Measurements from ENCODE around the gene STEAP4.
"Not testable (repeated sequence)": the region's sequence is repeated elsewhere in the genome, so short reads cannot be mapped to it uniquely, and the experiment has no call there.

The STEAP4 gene

GRCh38 chr7:88311675-88312036, 5.0 kb upstream of the STEAP4 start:
- no peak for DNase-seq

DNA sequence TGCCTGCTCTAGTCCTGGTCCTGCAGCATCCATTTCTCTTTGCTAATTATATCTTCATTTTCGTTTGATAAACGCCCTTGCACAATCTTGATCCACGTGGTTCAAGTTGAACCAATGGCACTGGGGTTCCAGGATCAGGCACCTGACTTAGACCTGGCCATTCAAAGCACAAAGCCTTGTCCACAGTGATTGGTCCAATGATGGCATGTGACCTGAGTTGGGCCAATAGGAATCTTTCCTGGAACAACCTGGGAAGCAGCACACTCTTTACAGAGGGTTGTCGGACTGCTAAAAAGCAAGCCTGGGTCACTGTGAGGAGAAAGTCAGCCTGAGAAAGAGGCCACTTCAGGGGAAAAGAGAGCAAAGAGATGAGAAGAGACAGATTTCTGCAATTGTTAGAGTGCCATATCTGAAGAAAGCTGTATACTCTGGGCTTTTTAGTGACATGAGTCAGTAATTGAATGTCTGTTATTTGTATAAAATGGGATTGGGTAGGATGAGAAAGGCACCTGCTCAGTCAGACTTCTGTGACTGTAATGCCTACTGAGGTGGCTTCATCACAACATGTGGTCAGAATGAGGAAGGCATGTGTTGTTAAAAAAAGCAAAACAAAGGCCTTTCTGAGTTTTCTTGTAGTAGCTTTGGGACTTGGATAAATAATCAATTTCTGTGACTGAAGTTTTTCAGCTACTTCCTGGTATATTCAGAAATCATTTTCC, 4.4 kb upstream of the STEAP4 start:
- no peak for DNase-seq

- no peak for DNase-seq
These were observed 3.1 kb upstream of the STEAP4 start for GRCh38 chr7:88309819-88310218.

DNA sequence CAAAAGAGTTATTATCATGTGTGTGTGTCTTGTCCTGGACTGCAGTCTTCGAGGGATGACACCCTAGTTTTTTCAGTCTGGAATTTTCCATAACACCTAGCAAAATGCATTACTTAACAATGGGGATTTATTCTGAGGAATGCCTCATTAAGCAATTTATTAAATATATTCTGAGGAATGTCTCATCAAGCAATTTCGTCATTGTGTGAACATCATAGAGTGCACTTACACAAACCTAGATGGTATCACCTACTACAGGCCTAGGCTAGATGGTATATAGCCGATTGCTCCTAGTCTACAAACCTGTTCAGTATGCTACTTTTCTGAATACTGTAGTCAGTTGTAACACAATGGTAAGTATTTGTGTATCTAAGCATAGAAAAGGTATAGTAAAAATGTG, 1.1 kb upstream of the STEAP4 start:
- DNase-seq: no peak

- DNase-seq: no peak
These were observed 718 bp upstream of the STEAP4 start for GRCh38 chr7:88307412-88307811.

- DNase-seq: no peak
These were observed 1.6 kb downstream of the STEAP4 start for GRCh38 chr7:88305044-88305443.

DNA sequence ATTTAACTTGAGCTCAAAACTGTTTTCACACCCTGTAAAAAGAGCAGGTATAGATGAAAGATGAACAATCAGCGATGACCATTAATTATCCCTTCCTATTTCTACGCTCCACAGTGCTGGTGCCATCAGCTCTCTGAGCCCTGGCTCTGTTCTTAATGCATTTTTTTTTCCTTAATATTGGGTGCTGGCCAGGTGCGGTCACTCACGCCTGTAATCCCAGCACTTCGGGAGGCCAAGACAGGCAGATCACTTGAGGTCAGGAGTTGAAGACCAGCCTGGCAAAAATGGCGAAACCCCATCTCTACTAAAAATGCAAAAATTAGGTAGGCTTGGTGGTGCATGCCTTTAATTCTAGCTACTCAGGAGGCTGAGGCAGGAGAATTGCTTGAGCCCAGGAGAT, 4.2 kb downstream of the STEAP4 start:
- no peak for DNase-seq

DNA sequence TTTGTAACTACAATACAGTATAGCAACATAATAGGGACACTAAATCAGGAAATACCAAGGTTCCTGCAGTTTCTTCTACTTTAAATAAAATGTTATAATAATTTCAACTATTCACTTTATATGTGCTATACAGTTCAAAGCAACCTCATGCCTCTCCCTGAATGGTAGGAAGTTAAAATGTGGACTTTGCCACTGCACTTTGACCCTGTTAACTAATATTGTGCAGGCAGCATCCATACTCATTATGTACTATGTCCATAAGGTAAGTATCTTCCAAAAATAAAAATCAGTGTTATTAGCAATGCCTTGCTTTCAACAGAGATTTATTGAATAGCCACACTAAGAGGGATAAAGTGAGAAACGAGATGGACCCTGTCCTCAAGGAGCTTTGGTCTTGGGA, 4.8 kb downstream of the STEAP4 start:
- no peak for DNase-seq

- DNase-seq: no peak
These were observed 6.2 kb downstream of the STEAP4 start for GRCh38 chr7:88300401-88300945.

DNA sequence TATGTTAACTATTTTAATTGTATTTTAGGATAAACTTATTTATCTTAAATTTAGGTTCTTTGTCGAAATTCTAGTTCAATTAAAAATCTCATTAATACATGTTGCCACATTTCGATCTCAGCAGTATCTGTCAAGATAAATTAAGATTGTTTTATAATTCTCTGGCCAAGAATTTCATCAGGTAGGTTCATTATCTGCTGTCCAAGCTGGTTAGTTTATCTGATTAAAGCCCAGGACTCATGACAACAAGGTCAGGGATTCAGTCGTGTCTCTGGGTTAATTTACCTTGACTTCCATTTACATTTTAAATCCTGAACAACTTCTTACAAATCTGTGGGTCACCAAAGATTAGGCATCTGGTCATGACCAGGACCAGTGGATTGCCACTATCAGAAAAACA, 7.6 kb downstream of the STEAP4 start:
- DNase-seq: no peak

DNA sequence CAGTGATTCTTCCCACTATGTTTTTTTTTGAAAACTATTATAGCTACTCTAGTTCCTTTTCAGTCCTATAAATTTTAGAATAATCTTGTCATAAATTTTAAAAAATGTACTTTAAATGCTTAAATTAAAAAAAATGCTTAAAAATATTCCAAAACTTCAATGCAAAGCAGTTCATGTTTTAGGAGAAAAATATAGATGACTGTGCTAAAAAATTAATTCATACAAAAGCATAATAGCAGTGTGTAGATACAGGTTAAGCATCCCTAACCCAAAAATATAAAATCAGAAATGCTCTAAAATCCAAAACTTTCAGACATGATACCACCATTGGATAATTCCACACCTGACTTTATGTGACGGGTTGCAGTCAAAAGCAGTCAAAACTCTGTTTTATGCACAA, 12.8 kb downstream of the STEAP4 start:
- DNase-seq: no peak

DNA sequence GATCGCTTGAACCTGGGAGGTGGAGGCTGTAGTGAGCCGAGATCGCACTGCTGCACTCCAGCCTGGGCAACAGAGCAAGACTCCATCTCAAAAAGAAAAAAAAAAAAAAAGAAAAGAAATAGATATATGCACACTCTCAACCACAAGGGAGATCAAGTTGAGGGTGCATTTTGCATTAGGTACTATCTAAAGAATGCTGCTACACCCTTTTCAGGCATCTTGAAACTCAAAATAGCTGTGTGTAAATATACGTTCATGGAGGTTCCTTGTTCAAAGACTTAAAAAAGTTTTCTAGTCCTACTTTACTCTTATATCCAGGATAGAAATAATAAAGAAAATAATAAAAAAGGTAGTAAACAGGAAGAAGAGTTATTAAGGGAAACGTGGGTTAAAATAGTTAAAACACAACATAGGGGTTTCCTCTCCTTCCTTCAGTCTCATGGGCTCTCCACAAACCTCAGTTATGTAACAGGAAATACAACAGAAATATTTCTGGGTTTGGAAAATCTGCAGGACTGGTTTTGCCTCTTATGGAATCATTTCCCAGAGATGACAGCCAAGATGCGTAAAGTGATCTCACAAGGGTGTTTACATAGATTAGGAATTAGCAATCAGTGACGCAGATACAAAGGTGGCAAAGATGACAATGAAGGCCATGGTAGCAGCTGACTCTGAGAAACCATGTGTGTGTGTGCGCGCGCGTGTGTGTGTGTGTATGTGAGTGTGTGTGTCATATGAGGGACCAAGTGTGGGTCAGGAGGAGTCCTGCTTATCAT, 15.1 kb downstream of the STEAP4 start:
- DNase-seq: no peak

DNA sequence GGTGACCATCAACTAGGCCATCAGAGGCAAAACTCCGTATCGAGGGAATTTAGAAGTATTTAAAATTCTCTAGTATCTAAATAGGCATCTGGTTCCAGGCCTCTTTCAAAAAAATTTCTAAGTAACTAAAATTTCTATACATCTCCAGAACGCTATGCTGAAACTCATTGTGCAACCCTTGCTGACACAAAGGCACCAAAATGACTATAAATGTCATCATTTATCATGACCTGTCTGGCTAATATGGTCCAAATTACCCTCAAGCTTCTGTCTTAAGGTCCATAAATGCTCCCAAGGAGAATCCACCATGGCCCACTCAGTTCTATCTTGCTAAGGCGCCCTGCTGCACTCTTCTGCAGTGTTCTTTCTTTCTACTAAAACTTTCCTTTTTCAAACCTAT, 16.2 kb downstream of the STEAP4 start:
- DNase-seq: no peak

DNA sequence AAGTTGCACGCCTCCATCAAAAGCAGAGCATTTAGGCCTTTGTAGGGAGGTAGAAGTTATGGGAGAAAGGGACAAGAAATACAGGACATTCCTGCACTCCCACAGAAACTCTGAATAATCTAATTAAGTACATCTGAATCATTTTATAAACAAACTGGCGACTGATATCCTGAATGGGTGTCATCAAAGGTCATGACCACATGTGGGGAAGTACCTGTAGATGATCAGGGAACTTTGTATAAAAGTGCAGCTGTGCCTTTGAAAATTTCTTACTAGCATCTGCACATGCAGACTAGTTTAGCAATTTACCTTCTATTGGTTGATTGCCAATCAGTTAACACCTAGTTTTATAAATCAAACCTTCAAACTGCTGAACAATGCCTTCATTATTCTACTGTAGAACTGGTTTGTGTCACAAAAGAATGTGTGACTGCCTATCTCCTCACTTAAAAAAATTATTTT, 17.1 kb downstream of the STEAP4 start:
- no peak for DNase-seq

DNA sequence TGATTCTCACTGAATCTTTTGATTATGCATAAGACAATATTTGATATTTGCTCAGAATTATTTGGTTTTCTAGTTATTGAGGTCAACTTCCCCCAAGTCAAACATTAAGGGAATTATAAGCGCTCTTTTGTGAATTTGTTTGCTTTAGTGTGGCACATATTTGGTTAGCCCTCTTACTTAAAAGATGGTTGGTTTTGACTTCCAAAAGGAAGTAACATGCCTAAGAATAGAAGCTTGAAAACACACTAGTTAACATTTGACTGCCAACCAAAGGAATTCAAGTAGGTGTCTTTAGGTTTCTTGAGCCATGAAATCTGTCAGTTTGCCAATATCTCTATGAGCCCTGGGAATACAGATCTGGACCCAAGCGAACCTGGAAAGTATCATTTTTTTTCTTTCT, 24.9 kb downstream of the STEAP4 start:
- no peak for DNase-seq

GRCh38 chr7:88280801-88281200, 25.9 kb downstream of the STEAP4 start:
- DNase-seq: no peak

- DNase-seq: no peak
These were observed 27.4 kb downstream of the STEAP4 start for GRCh38 chr7:88279323-88279722.

DNA sequence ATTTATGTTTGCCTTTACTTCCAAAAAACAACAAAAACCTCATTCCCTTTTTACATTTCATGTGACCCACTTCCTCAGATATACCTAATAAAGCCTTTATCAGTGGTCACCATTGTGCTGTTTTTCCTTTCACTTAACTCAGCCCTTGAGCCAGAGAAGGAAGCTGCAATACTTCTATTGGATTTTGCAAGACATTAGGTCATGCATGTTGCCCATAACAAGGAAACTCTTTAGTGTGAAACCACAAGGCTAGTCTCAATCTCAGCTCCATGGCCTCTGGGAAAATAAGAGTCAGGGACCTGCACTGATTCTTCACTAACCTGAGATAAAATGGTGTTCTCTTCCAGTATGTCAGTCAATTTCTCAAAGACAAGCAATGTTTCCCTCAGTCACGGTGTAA, 27.8 kb downstream of the STEAP4 start:
- no peak for DNase-seq

- no peak for DNase-seq
These were observed 30.0 kb downstream of the STEAP4 start for GRCh38 chr7:88276605-88277153.

- not testable (repeated sequence) for DNase-seq
These were observed 31.8 kb downstream of the STEAP4 start for GRCh38 chr7:88274856-88275255.

- DNase-seq: no peak
These were observed 37.1 kb downstream of the STEAP4 start for GRCh38 chr7:88269586-88269985.

DNA sequence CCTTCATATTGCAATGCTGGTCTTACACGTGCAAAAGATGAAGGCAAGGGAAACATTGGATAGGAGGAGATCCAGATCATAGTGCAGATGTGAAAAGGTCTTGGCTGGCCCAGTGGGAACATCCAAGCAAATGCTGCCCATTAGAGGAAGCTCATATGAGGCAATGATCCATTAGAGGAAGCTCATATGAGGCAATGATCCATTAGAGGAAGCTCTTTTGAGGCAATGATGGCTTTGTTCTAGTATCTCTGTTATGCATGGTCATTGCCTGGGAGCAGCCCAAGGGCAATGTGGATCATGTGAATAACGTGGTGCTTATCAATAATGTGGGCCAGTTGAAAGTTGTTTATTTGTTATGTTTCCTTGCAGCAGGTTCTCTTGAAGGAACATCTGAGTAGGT, 37.8 kb downstream of the STEAP4 start:
- DNase-seq: no peak

GRCh38 chr7:88268051-88268450, 38.6 kb downstream of the STEAP4 start:
- DNase-seq: no peak

DNA sequence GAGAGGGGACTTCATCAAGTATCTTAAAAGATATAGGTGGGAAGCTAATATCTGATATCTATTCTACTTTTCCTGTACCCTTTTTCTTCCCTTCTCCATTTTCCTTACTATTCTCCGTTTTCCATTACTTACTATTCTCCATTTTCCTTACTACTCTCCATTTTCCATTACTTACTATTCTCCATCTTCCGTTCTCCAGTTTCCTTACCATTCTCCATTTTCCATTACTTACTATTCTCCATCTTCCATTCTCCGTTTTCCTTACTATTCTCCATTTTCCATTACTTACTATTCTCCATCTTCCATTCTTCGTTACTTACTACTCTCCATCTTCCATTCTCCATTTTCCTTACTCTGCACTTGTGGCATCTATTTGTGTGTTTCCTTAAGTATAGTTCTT, 39.3 kb downstream of the STEAP4 start:
- DNase-seq: no peak
